Stimulated activated naive CD4-positive, alpha-beta T cell treated with Interleukin-2 at 50 U/mL for 16 hours (primary cell): ENCODE data around the gene HUS1B.

Source experiments
- DNase-seq: peaks from one replicate; lab custom pipeline; 2025; lab: John Stamatoyannopoulos, UW

The HUS1B gene

DNA sequence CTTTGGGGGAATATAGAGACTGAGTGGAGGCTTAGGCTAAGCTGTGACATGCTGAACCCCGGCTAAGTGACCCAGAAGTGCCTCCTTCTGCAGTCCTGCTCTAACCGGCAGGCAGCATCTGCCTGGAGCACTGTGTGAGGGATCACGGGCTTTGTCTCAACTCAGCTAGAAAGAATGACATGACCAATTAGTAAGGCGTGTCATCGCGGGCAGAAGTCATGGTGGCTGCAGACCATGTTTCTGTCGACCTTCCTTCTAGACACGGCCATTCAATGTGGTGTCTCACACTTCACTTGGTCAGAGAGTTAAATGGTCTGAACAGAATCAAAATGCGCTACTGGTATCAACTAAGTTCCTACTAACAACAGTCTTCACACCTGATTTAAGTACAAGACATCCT lies 35.0 kb downstream of the HUS1B start:
- no peak for DNase-seq

DNA sequence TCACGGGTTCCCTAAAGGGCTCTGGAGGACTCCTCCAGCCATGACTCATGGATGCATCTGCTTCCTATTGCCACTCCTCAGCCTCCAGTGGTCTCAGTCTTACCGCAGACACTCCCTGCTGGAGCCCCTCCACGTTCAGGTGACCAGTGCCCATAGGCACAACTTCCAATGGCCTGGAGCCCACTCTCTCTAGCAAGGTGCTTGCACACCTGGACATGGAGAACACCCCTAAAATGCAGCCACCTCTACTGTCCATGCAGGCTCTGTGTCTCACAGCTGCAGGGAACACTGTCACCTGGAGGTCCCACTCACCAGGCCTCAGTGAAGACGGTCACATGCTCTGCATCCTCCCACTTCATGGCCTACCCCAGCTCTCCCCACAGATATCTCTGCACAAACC lies 36.0 kb downstream of the HUS1B start:
- DNase-seq, result no peak

DNA sequence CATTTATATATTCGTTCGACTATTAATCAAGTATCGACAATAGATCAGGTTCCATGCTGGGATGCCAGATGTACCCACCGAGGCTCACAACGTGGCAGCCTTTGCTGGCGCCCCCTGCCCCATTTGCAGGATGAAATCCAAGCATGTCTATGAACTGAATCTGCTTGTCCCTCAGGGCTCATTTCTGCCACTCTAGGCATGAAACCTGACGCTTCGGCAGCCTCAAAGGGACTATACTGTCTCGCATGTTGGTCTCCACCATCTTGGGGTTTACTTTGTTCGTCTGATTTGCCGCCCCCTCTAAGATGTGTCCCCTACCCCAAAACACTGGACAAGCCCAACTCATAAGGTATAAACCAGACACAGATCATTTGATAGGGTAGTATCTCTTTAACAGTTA lies 36.7 kb downstream of the HUS1B start:
- DNase-seq, result no peak

DNA sequence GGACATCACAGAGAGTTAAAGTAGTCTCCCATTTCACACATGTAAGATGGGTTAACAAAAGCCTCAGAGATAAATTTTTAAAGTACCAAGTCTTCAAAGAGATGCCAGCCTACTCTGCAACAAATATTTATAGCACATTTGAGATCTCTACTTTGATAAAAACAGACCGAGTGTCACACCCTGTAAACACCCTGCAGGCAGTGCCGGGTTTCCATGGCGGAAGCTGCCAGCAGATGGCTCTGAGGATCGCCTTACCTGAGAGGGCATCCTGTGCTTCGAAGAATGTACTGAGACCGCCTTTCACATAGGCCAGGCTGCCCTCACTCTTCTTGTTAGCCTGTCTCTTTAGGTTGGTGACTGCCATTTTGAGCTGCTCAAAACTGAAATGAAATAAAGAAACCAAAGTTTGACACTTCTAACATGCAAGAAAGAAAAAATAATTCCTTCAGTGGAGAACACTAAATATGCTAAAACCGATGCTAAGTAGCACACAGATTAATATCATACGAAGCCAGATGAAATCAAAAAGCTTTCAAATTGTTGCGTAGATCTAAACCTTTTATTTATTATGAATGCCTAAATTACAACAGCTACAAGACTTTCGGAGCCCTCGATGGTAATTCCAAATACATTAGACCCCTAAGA lies 39.3 kb downstream of the HUS1B start:
- DNase-seq, result no peak

DNA sequence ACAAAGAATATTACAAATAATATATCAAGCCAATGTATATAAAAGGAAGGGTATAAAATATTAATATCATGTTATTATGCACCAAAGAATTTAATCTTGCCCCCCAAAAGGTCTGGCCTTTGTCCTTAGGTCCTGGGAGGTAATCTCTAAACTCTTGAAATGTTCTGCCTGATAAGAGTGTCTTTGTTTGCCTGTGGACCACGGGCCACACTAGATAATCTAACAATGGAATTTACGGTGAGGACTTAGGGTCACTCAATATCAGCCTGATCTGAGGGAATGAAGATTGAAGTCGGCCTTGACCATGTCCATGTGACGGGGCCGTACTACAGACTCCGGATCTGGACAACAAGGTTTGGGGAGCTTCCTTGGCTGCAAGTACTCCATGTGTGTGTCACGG lies 42.9 kb downstream of the HUS1B start:
- no peak for DNase-seq

DNA sequence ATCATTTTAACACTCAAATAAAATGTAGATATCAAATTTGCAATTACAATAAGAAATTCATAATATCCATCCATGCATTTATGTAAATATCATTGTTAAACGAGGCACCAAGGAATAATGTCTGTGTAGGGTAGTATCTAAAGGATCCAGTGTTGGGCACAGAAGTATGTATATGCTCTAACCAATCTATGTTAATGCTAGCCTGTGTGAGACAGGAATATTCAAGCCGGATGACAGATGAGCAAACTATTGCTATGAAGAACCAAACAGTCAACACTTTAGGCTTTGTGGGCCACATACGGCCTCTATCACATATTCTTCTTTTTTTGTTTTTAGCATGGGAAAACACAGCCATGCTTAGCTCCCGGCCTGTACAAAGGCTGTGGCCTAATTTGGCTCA lies 45.0 kb downstream of the HUS1B start:
- no peak for DNase-seq

DNA sequence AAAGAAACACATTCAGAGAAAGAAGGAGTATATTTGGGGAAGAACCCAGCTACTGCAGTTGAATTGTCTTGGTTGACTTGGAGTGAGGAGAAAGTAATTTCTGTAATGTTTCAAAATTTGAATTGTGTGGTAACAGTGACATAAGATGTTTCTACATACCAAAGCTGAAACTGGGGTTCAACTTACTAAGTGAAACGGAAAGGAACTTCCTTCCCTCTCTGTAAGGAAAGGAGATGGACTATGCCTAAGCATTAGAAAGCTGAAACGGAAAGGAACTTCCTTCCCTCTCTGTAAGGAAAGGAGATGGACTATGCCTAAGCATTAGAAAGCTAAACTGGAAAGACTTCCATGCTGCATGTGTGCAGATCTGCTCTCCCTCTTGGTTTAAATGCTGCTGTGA lies 46.0 kb downstream of the HUS1B start:
- DNase-seq, result no peak

DNA sequence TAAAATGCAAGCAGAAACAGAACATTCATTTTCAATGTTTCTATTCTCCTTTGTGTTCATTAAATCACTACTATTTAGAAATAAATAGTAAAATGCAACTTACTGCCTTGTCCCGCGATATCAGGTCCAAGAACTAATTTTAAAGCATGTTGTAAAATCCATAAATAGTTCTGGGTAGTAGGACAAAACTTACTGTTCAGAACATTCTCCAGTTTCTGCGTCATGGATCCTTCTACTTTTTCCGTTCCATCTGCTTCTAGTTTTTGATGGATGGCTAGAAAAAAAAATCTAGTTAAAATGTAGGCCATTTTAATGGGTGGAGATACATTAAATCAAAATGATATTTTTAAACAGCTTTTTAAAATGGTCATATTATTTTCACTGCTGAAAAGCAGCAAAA lies 47.0 kb downstream of the HUS1B start:
- DNase-seq, result no peak

DNA sequence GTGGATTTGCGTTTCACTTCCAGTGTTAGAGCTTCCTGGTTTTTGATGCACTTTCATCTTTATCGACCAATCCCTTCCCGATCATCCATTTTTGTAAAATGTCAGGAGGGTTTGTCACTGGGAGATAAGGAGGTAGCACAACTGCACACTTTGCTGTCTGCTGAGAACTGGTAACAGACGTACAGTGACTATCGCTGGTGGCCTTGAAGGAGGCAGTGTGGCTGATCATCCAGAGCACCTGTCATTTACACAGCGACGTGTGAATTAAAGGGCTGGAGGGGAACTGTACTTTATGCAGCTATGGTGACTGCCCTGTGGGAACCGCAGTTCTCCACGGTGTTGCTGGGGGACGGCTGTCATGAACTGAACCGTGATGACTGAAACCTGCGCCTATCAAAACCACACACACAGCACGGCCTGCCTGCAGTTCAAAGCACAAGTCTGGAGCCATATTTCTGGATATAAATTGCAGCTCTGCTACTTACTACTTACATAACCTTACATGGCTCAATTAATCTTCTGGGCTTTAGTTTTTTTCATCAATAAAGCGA lies 50.0 kb downstream of the HUS1B start:
- DNase-seq, result no peak
